ENCODE data around the gene LRP3.
"Not testable (repeated sequence)": the region's sequence is repeated elsewhere in the genome, so short reads cannot be mapped to it uniquely, and the experiment has no call there.

The LRP3 gene, protein sequence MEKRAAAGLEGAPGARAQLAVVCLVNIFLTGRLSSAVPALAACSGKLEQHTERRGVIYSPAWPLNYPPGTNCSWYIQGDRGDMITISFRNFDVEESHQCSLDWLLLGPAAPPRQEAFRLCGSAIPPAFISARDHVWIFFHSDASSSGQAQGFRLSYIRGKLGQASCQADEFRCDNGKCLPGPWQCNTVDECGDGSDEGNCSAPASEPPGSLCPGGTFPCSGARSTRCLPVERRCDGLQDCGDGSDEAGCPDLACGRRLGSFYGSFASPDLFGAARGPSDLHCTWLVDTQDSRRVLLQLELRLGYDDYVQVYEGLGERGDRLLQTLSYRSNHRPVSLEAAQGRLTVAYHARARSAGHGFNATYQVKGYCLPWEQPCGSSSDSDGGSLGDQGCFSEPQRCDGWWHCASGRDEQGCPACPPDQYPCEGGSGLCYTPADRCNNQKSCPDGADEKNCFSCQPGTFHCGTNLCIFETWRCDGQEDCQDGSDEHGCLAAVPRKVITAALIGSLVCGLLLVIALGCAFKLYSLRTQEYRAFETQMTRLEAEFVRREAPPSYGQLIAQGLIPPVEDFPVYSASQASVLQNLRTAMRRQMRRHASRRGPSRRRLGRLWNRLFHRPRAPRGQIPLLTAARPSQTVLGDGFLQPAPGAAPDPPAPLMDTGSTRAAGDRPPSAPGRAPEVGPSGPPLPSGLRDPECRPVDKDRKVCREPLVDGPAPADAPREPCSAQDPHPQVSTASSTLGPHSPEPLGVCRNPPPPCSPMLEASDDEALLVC

GRCh38 chr19:33193865-33194362 lies at the start of gene LRP3:
Gene LRP3, plus strand, starts transcription at chr19:33194330. Its CDS starts 456 bp downstream, at chr19:33194786.
- DNase-seq, result no peak

GRCh38 chr19:33146209-33146608 lies 47.9 kb upstream of the LRP3 start:
- no peak for DNase-seq

- no peak for DNase-seq
Measured at GRCh38 chr19:33147538-33147937, 46.6 kb upstream of the LRP3 start.

DNA sequence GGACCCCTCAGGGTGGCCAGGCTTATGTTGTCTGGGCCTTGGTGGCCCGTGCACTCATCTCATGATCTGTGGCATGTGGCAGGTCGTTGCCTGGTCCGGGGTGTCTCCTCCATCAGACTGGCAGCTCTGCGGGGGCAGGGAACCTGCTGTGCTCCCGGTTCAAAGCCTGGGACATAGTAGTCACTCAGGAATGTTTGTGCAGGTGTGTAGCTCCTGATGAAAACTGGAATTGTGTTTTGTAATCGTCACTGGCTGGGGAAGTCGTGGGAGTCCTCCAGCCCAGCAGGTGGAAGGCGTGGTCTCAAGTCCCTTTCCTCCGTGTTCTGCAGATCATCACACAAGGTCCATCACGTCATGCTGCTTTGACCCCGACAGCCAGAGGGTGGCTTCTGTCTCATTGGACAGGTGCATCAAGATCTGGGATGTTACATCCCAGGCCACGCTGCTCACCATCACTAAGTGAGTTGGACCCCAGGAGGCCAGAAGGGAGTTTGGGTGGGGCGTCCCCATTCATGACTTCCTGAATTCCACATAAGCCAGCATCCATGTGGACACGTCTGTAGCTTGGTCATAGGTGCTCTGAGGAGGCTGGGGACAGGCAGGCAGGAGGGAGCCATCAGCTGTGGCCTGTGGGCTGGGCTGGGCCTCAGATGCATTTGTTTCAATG lies 43.1 kb upstream of the LRP3 start:
- no peak for DNase-seq

- no peak for DNase-seq
Measured at GRCh38 chr19:33152176-33152575, 42.0 kb upstream of the LRP3 start.

GRCh38 chr19:33152625-33153024 lies 41.5 kb upstream of the LRP3 start:
- not testable (repeated sequence) for DNase-seq

DNA sequence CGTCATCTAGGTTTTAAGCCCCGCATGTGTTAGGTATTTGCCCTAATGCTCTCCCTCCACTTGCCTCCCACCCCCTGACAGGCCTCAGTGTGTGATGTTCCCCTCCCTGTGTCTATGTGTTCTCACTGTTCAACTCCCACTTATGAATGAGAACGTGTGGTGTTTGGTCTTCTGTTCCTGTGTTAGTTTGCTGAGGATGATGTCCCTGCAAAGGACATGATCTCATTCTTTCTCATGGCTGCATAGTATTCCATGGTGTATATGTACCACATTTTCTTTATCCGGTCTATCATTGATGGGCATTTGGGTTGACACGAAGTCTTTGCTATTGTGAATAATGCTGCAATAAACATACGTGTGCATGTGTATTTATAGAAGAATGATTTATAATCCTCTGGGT lies 39.8 kb upstream of the LRP3 start:
- not testable (repeated sequence) for DNase-seq

DNA sequence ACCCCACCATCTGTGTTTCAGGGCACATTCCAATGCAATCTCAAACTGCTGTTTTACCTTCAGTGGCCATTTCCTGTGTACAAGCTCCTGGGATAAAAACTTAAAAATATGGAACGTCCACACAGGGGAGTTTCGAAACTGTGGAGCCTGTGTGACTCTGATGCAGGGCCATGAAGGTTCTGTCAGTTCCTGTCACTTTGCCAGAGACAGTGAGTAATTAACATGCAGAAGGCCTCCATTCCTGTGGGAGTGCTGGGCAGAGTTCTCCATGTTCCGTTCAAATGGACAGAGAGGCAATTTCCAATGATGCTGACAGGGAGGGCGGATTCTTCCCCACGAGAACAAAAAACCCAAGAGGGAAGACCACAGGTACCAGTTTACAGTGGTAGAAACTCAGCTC lies 37.8 kb upstream of the LRP3 start:
- no peak for DNase-seq

- DNase-seq, result no peak
Measured at GRCh38 chr19:33157906-33158305, 36.2 kb upstream of the LRP3 start.

DNA sequence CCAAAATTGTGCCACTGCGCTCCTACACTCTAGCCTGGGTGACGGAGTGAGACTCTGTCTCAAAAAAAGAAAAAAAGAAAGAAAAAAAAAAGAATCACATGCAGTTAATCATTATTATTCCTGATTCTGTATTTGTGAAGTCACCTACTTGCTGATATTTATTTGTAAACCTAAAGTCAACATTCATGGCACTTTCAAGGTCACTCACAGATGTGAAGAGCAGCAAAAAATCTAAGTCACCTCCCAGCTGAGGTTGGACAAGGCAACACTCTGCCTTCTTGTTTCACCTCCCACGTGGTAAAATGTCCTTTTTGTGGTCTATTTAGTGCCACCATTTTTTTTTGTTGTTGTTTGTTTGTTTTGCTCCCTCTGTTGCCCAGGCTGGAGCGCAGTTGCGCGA lies 35.8 kb upstream of the LRP3 start:
- no peak for DNase-seq

DNA sequence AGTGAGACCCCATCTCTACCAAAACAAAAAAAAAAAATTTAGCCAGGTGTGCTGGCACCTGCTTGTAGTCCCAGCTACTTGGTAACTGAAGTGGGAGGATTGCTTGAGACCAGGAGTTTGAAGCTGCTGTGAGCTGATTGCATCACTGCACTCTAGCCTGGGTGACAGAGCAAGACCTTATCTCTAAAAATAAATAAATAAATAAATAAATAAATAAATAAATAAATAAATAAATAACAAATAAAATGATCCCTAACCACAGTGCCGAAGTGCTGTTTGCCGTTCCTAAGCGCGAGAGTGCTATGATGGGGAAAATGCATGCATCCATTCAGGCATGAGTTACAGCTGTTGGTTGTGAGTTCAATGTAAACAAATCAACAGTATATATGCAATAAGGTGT lies 35.0 kb upstream of the LRP3 start:
- no peak for DNase-seq

DNA sequence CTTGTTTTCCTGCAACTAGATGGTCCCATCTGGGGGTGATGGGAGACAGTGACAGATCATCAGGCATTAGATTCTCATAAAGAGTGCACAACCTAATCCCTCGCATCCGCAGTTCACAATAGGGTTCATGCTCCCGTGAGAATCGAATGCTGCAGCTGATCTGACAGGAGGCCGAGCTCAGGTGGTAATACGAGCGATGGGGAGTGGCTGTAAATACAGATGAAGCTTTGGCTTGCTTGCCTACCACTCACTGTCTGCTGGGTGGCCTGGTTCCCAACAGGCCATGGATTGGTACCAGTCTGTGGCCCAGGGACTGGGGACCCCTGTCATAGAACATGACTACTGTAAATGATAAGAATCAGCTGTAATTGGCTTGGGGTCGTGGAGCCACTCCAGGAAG lies 34.2 kb upstream of the LRP3 start:
- DNase-seq, result no peak

DNA sequence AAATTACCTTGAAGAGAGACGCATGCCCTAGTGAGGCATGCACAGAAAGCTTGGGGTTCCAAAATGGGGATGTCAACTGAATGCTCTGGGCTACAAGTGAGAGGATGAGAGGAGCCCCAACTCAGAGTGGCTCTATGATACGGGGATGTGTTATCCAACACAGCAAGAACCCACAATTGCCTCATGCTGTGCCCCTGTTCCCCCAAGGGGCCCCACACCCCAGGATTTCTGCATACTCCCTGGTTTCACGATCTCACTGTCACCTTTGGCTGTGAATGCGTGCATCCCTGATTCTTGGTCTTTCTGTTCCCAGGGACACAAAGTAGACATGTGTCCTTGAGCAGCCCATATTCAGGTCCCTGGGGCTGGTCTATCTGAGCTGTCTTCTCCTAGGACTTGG lies 32.9 kb upstream of the LRP3 start:
- no peak for DNase-seq

DNA sequence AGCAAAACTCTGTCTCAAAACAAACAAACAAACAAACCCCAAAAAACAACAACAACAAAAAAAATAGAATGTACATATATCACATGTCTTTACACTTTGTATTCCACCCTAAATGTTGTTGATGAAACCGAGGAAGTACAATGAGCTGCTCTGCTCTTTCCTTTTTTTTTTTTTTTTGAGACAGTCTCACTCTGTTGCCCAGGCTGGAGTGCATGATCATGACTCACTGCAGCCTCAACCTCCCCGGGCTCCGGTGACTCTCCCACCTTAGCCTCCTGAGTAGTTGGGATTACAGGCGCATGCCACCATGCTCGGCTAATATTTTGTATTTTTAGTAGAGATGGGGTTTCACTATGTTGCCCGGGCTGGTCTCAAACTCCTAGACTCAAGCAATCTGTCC lies 30.6 kb upstream of the LRP3 start:
- DNase-seq, result no peak

GRCh38 chr19:33166037-33166436 lies 28.1 kb upstream of the LRP3 start:
- DNase-seq, result not testable (repeated sequence)

DNA sequence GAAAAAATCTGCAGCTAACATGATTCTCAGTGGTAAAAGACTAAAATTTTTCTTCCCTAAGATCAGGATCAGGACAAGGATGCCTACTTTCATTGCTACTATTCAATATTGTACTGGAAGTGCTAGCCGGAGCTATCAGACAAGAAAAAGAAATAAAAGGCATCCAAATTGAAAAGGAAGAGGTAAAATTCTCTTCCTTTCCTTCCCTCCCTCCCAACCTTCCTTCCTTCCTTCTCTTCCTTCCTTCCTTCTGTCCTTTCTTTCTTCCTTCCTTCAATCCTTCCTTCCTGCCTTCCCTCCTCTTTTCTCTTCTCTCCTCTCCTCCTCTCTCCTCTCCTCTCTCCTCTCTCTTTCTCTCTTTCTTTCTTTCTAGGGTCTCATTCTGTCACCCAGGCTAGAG lies 26.7 kb upstream of the LRP3 start:
- DNase-seq, result no peak

- DNase-seq, result no peak
Measured at GRCh38 chr19:33168528-33168927, 25.6 kb upstream of the LRP3 start.

GRCh38 chr19:33171222-33171795 lies 22.8 kb upstream of the LRP3 start:
- DNase-seq, result no peak

GRCh38 chr19:33171916-33172359 lies 22.2 kb upstream of the LRP3 start:
- no peak for DNase-seq

- DNase-seq, result no peak
Measured at GRCh38 chr19:33174186-33174585, 19.9 kb upstream of the LRP3 start.

- DNase-seq, result no peak
Measured at GRCh38 chr19:33175156-33175782, 18.9 kb upstream of the LRP3 start.

GRCh38 chr19:33175886-33176669 lies 18.1 kb upstream of the LRP3 start:
- no peak for DNase-seq
